PC-3 (cell line): ENCODE results near the gene RFC3. TPM values are rescaled to one million over a fixed set of nuclear protein-coding genes. Genes with fewer than 3 reads are reported as not detected.

Experiments
- ATAC-seq: fragments of 200-7000 bp; cut with Tn5 transposase; 2 replicates; pipeline ENCODE4 v1.9.1; 2020; ENCODE audit warnings: mild to moderate bottlenecking, moderate library complexity
- BruUV-seq: library from RNA; stranded (reverse); fragments of 400-500 nt; replicated peaks from 2 replicates; lab custom pipeline; 2021; lab: Mats Ljungman, UMichigan
- CTCF ChIA-PET: fragments of 300-600 bp; sonication (Branson Sonifier 250); formaldehyde crosslinking; loops from one replicate; lab custom pipeline; 2022; ENCODE audit warnings: antibody characterized with exemption; lab: Charles Lee
- POLR2A ChIA-PET: fragments of 300-600 bp; sonication (Branson Sonifier 250); formaldehyde crosslinking; loops from one replicate; lab custom pipeline; 2022; ENCODE audit warnings: antibody characterized with exemption; ENCODE audit not compliant: unreplicated experiment; lab: Charles Lee
- DNase-seq: peaks from one replicate; pipeline ENCODE4 v3.0.0-alpha.2; 2015
- H2AFZ ChIP-seq: fragments of 300-600 bp; sonication (generic); 2 replicates; pipeline ENCODE4 v1.6.0; 2016; ENCODE audit warnings: antibody characterized with exemption, low read length
- H3F3A ChIP-seq: fragments of 300-600 bp; sonication (generic); one replicate; pipeline ENCODE4 v1.6.0; 2017; ENCODE audit warnings: antibody characterized with exemption, low read length, control low read depth, mild to moderate bottlenecking; ENCODE audit not compliant: unreplicated experiment
- H3K27ac ChIP-seq: fragments of 300-600 bp; sonication (generic); 2 replicates; pipeline ENCODE4 v1.5.1; 2016; ENCODE audit warnings: mild to moderate bottlenecking, low read length
- H3K27me3 ChIP-seq: fragments of 300-600 bp; sonication (generic); 2 replicates; pipeline ENCODE4 v1.6.1; 2016; ENCODE audit warnings: low read length, mixed read lengths
- H3K36me3 ChIP-seq: fragments of 300-600 bp; sonication (generic); 2 replicates; pipeline ENCODE4 v1.6.1; 2016; ENCODE audit warnings: low read depth, mixed run types, low read length, mixed read lengths
- H3K4me1 ChIP-seq: fragments of 300-600 bp; sonication (generic); 2 replicates; pipeline ENCODE4 v1.5.1; 2016; ENCODE audit warnings: low read length; ENCODE audit not compliant: insufficient read depth
- H3K4me2 ChIP-seq: fragments of 300-600 bp; sonication (generic); 2 replicates; pipeline ENCODE4 v1.6.0; 2016; ENCODE audit warnings: low read length
- H3K4me3 ChIP-seq: fragments of 300-600 bp; sonication (generic); 2 replicates; pipeline ENCODE4 v1.5.1; 2016; ENCODE audit warnings: mild to moderate bottlenecking, low read length, mixed read lengths
- H3K79me2 ChIP-seq: fragments of 300-600 bp; sonication (generic); 2 replicates; pipeline ENCODE4 v1.6.1; 2017; ENCODE audit warnings: low read length, mixed read lengths
- H3K9ac ChIP-seq: fragments of 300-600 bp; sonication (generic); 2 replicates; pipeline ENCODE4 v1.6.0; 2016; ENCODE audit warnings: mild to moderate bottlenecking, low read length
- H3K9me2 ChIP-seq: fragments of 300-600 bp; sonication (generic); replicated peaks from 2 replicates; pipeline ENCODE4 v1.6.1; 2016; ENCODE audit warnings: mixed run types, low read length, mixed read lengths
- H3K9me3 ChIP-seq: fragments of 300-600 bp; sonication (generic); 2 replicates; pipeline ENCODE4 v1.6.1; 2016; ENCODE audit warnings: low read length, mixed read lengths
- H4K20me1 ChIP-seq: fragments of 300-600 bp; sonication (generic); 2 replicates; pipeline ENCODE4 v1.6.1; 2016; ENCODE audit warnings: low read length, mixed read lengths
- CTCF ChIP-seq: fragments of 300-600 bp; sonication (generic); conservative IDR thresholded peaks from 2 replicates; pipeline ENCODE4 v1.5.1; 2017; ENCODE audit warnings: antibody characterized with exemption, low read depth, mild to moderate bottlenecking, low read length
- EZH2 ChIP-seq: fragments of 300-600 bp; sonication (generic); IDR thresholded peaks from one replicate; pipeline ENCODE4 v1.6.1; 2017; ENCODE audit warnings: antibody characterized with exemption, mild to moderate bottlenecking, low read length; ENCODE audit not compliant: unreplicated experiment
- EZH2phosphoT487 ChIP-seq: fragments of 300-600 bp; sonication (generic); IDR thresholded peaks from 2 replicates; pipeline ENCODE4 v1.6.1; 2018; ENCODE audit warnings: mild to moderate bottlenecking, antibody characterized with exemption, low read length, borderline replicate concordance
- intact Hi-C: fragments of 100-400 bp; cut with micrococcal nuclease; formaldehyde crosslinking; loops from 2 replicates; pipeline ENCODE4 v1.9.0; 2023
- total RNA-seq: library from RNA; depleted of rRNA; stranded (reverse); fragments of >200 nt; gene quantifications from 2 replicates; pipeline ENCODE4 v1.2.3, GENCODE V29; 2014

The RFC3 gene
- total RNA-seq, 1 experiment from 2014 or later = 32.2 TPM

GRCh38 chr13:33859691-33860303 lies 41.8 kb downstream of the RFC3 start:
- CTCF ChIA-PET = no interaction called here
- no peaks in the 10 kb centered on the region for H3K36me3 ChIP-seq
- no peak overlapping the region for H3K4me3 ChIP-seq
- no TSS peak for BruUV-seq
- no peaks in the 10 kb centered on the region for H3K4me1 ChIP-seq
- no peak overlapping the region for H3K4me2 ChIP-seq
- TF ChIP-seq EZH2 (no peak), EZH2phosphoT487 (no peak), CTCF (no peak)
- POLR2A ChIA-PET = no interaction called here
- H4K20me1 ChIP-seq = no peaks in the 10 kb centered on the region
- H3K9me3 ChIP-seq = no peaks in the 10 kb centered on the region
- DNase-seq (no peak), ATAC-seq (no peak)
- no peaks in the 10 kb centered on the region for H3K79me2 ChIP-seq
- H3K27ac ChIP-seq = no peak overlapping the region
- H3K9ac ChIP-seq = no peak overlapping the region
- no peaks in the 10 kb centered on the region for H3K27me3 ChIP-seq
- H2AFZ ChIP-seq = no peak overlapping the region
- intact Hi-C loops = no loop called here
- H3K9me2 ChIP-seq = no peaks in the 10 kb centered on the region
- H3F3A ChIP-seq = no peaks in the 10 kb centered on the region

GRCh38 chr13:33860526-33860925 lies 42.6 kb downstream of the RFC3 start:
- BruUV-seq = no TSS peak
- Histone ChIP-seq H3K4me2 (no peak overlapping the region), H3K9ac (no peak overlapping the region), H3F3A (no peaks in the 10 kb centered on the region), H3K4me3 (no peak overlapping the region), H3K27me3 (no peaks in the 10 kb centered on the region), H3K9me3 (no peaks in the 10 kb centered on the region), H2AFZ (no peak overlapping the region), H3K9me2 (no peaks in the 10 kb centered on the region), H3K4me1 (no peaks in the 10 kb centered on the region), H3K79me2 (no peaks in the 10 kb centered on the region), H3K36me3 (no peaks in the 10 kb centered on the region), H3K27ac (no peak overlapping the region), H4K20me1 (no peaks in the 10 kb centered on the region)
- no peak for ATAC-seq
- intact Hi-C loops = no loop called here
- DNase-seq = no peak
- TF ChIP-seq EZH2phosphoT487 (no peak), CTCF (no peak), EZH2 (no peak)
- ChIA-PET CTCF (no interaction called here), POLR2A (no interaction called here)

GRCh38 chr13:33862016-33862415 lies 44.1 kb downstream of the RFC3 start:
- H3K36me3 ChIP-seq = no peaks in the 10 kb centered on the region
- no peak overlapping the region for H2AFZ ChIP-seq
- H3K9me2 ChIP-seq = no peaks in the 10 kb centered on the region
- ChIA-PET CTCF (no interaction called here), POLR2A (no interaction called here)
- BruUV-seq = no TSS peak
- TF ChIP-seq EZH2phosphoT487 (no peak), CTCF (no peak), EZH2 (no peak)
- H3K4me1 ChIP-seq = no peaks in the 10 kb centered on the region
- no peaks in the 10 kb centered on the region for H3F3A ChIP-seq
- no peak overlapping the region for H3K4me2 ChIP-seq
- intact Hi-C loops = no loop called here
- no peak overlapping the region for H3K9ac ChIP-seq
- no peaks in the 10 kb centered on the region for H4K20me1 ChIP-seq
- ATAC-seq (no peak), DNase-seq (no peak)
- no peaks in the 10 kb centered on the region for H3K27me3 ChIP-seq
- no peaks in the 10 kb centered on the region for H3K9me3 ChIP-seq
- no peak overlapping the region for H3K27ac ChIP-seq
- no peaks in the 10 kb centered on the region for H3K79me2 ChIP-seq
- no peak overlapping the region for H3K4me3 ChIP-seq
